Measurements from ENCODE around the gene TSPAN9.

The TSPAN9 gene

GRCh38 chr12:3129301-3130056 lies 52.3 kb downstream of the TSPAN9 start:
- no peak for DNase-seq

- no peak for DNase-seq
Observed at GRCh38 chr12:3130057-3130830, 53.1 kb downstream of the TSPAN9 start.

GRCh38 chr12:3131129-3131528 lies 54.0 kb downstream of the TSPAN9 start:
- no peak for DNase-seq

GRCh38 chr12:3132636-3133404 lies 55.6 kb downstream of the TSPAN9 start:
- no peak for DNase-seq

GRCh38 chr12:3133405-3133783 lies 56.2 kb downstream of the TSPAN9 start:
- DNase-seq = no peak

- no peak for DNase-seq
Observed at GRCh38 chr12:3134126-3134525, 56.9 kb downstream of the TSPAN9 start.

GRCh38 chr12:3134526-3135135 lies 57.5 kb downstream of the TSPAN9 start:
- no peak for DNase-seq

- DNase-seq = peak; percentile 86
Observed at GRCh38 chr12:3135522-3136461, 58.6 kb downstream of the TSPAN9 start.

GRCh38 chr12:3136641-3137267 lies 59.6 kb downstream of the TSPAN9 start:
- no peak for DNase-seq

GRCh38 chr12:3137268-3137781 lies 60.1 kb downstream of the TSPAN9 start:
- DNase-seq = peak; percentile 85

- no peak for DNase-seq
Observed at GRCh38 chr12:3137814-3138445, 60.8 kb downstream of the TSPAN9 start.

- no peak for DNase-seq
Observed at GRCh38 chr12:3138941-3139511, 61.8 kb downstream of the TSPAN9 start.

GRCh38 chr12:3139760-3140159 lies 62.6 kb downstream of the TSPAN9 start:
- no peak for DNase-seq

GRCh38 chr12:3140284-3140683 lies 63.1 kb downstream of the TSPAN9 start:
- no peak for DNase-seq

GRCh38 chr12:3141339-3142321 lies 64.5 kb downstream of the TSPAN9 start:
- no peak for DNase-seq

GRCh38 chr12:3142386-3142785 lies 65.2 kb downstream of the TSPAN9 start:
- no peak for DNase-seq

- no peak for DNase-seq
Observed at GRCh38 chr12:3144495-3144894, 67.3 kb downstream of the TSPAN9 start.

GRCh38 chr12:3145033-3145432 lies 67.9 kb downstream of the TSPAN9 start:
- no peak for DNase-seq
